ENCODE measurements around the gene MAPT. TPM values are rescaled to one million over a fixed set of nuclear protein-coding genes. Genes with fewer than 3 reads are reported as not detected.

MAPT gene
- total RNA-seq, 4 donors from 2014 or later = 3.6 to 6.5 (median 4.5) TPM

DNA sequence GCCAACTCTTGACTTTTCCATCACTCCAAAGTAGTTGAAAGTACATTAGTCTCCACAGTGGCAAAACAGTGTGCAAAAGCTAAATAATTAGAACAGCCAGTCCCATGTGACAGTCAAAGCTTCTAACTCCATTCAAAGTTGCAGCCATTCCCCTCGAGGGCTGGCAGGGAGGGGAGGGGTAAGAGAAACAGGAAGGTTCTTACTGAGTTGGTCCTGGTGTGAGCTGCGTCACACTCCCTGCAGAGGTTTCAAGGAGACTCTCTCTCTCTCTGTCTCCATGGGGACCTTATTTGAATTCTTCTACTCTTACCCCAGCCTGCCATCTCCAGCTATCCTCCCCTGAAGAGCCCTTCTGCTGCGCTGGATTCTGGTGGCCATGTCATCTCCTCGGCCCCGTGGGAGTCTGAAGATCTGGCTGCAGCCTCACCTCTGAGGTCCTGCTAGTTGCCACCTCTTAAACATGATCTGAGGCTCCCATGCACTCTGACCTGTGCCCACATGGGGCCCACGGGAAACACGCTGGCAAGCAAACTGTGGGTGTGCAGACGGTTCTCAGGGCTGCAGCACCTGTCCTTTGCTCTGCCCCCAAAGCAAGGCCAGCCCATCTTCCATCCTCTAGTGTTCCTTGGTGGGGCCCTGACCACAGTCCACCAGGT is 81.4 kb downstream of the MAPT start:
- Histone ChIP-seq H3K4me3 (no peak overlapping the region), H3K4me1 (peaks cover 24% of the 10 kb centered on the region), H3K27me3 (no peaks in the 10 kb centered on the region), H3K9me3 (no peaks in the 10 kb centered on the region), H3K36me3 (no peaks in the 10 kb centered on the region), H3K27ac (no peak overlapping the region)
- TF ChIP-seq, protein P1, sequence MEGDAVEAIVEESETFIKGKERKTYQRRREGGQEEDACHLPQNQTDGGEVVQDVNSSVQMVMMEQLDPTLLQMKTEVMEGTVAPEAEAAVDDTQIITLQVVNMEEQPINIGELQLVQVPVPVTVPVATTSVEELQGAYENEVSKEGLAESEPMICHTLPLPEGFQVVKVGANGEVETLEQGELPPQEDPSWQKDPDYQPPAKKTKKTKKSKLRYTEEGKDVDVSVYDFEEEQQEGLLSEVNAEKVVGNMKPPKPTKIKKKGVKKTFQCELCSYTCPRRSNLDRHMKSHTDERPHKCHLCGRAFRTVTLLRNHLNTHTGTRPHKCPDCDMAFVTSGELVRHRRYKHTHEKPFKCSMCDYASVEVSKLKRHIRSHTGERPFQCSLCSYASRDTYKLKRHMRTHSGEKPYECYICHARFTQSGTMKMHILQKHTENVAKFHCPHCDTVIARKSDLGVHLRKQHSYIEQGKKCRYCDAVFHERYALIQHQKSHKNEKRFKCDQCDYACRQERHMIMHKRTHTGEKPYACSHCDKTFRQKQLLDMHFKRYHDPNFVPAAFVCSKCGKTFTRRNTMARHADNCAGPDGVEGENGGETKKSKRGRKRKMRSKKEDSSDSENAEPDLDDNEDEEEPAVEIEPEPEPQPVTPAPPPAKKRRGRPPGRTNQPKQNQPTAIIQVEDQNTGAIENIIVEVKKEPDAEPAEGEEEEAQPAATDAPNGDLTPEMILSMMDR (IDR thresholded peaks at IDR 0.05) = no peak
- TF ChIP-seq POLR2AphosphoS5 (IDR thresholded peaks at IDR 0.05) (no peak), POLR2A (IDR thresholded peaks at IDR 0.05) (no peak), EP300 (IDR thresholded peaks at IDR 0.05) (no peak)
- 72% methylated on average over 6 of the region's 8 CpGs for WGBS
- no peak for DNase-seq (ENCODE audit: low spot score in 2 of 2)

DNA sequence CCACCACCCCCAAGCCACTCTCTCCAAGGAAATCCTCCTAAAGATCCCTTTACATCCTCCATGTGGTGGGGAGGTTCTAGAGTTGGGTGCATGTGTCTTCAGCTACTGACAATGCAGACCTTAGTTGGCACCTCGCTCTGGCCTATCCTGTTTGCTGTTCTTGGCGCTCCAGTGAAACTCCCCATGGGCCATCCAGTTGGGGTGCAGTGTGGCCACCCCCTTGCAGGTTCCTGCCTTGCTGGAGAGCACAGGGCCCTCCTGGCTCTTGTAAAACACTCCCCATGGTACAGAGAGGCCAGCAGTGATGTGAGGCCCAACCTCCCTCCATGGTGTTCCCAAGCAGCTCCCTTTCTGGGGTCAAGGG is 82.0 kb downstream of the MAPT start:
- no peaks in the 10 kb centered on the region for H3K27me3 ChIP-seq
- TF ChIP-seq, protein P1 (IDR thresholded peaks at IDR 0.05) = no peak
- TF ChIP-seq POLR2AphosphoS5 (IDR thresholded peaks at IDR 0.05) (no peak), POLR2A (IDR thresholded peaks at IDR 0.05) (no peak), EP300 (IDR thresholded peaks at IDR 0.05) (no peak)
- peaks cover 24% of the 10 kb centered on the region for H3K4me1 ChIP-seq
- no peak for DNase-seq (ENCODE audit: low spot score in 2 of 2)
- no peaks in the 10 kb centered on the region for H3K36me3 ChIP-seq
- H3K9me3 ChIP-seq = no peaks in the 10 kb centered on the region
- WGBS = 93% methylated on average over 2 of the region's 2 CpGs
- H3K27ac ChIP-seq = no peak overlapping the region
- no peak overlapping the region for H3K4me3 ChIP-seq

DNA sequence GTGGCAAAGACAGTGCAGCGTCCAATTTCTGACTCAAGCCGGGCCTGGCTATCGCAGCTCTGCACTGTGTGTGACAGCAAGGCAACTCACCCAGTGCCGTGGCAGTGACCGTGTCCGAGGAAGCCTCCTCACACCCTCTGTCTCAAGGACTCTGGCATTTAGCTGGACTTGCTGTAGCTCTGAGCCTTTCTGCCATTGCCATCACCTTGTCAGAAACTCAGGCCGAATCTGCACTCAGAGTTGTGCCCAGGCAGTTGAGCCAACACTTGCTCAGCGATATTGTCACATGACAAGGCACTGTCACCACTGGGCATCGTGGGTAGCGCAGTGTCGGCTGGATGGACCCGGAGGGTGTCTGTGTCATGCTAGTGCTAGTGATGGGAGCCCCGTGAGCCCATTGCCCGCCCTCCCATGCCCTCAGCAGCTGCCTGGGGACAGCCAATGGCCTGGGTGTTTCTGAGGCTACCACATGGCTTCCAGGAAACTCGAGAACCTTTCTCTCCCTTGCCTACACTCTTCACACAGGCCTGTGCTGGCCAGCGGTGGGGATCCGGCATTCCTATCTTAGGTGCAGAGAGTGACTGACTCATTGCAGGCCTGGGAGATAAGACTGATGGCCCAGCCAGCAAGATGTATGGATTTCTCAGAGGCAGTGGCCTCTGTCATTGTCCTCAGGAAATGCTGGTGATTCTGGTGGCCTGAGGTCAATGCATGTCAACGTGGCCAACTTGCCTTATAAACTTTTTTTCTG is 82.6 kb downstream of the MAPT start:
- Histone ChIP-seq H3K27me3 (no peaks in the 10 kb centered on the region), H3K36me3 (no peaks in the 10 kb centered on the region), H3K4me1 (peaks cover 20% of the 10 kb centered on the region), H3K9me3 (no peaks in the 10 kb centered on the region), H3K4me3 (no peak overlapping the region), H3K27ac (no peak overlapping the region)
- WGBS = 88% methylated on average over 12 of the region's 18 CpGs
- no peak for DNase-seq (ENCODE audit: low spot score in 2 of 2)
- TF ChIP-seq, protein P1 (IDR thresholded peaks at IDR 0.05) = no peak
- TF ChIP-seq EP300 (IDR thresholded peaks at IDR 0.05) (no peak), POLR2A (IDR thresholded peaks at IDR 0.05) (no peak), POLR2AphosphoS5 (IDR thresholded peaks at IDR 0.05) (no peak)

DNA sequence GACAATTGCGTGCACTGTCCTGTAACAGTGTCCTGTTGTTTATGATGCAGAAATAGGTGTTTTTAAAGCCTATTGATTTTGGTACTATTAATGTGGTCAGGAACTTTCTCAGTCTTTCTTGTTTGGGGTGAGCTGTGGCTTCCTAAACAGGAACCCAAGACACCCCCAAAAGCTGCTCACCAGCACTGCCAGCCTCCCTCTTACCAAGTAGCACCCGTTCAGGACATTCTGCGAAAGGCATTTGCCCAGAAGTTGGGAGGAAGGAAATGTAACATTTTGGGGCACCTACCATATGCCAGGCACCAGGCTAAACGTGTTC is 83.1 kb downstream of the MAPT start:
- no peaks in the 10 kb centered on the region for H3K9me3 ChIP-seq
- no peak overlapping the region for H3K4me3 ChIP-seq
- peaks cover 20% of the 10 kb centered on the region for H3K4me1 ChIP-seq
- H3K36me3 ChIP-seq = no peaks in the 10 kb centered on the region
- DNase-seq (ENCODE audit: low spot score in 2 of 2) = no peak
- no peak for TF ChIP-seq EP300 (IDR thresholded peaks at IDR 0.05)
- TF ChIP-seq, protein P1 (IDR thresholded peaks at IDR 0.05) = no peak
- TF ChIP-seq POLR2A (IDR thresholded peaks at IDR 0.05) = no peak
- TF ChIP-seq POLR2AphosphoS5 (IDR thresholded peaks at IDR 0.05) = no peak
- no peaks in the 10 kb centered on the region for H3K27me3 ChIP-seq
- 75% methylated on average over 4 of the region's 4 CpGs for WGBS
- no peak overlapping the region for H3K27ac ChIP-seq

DNA sequence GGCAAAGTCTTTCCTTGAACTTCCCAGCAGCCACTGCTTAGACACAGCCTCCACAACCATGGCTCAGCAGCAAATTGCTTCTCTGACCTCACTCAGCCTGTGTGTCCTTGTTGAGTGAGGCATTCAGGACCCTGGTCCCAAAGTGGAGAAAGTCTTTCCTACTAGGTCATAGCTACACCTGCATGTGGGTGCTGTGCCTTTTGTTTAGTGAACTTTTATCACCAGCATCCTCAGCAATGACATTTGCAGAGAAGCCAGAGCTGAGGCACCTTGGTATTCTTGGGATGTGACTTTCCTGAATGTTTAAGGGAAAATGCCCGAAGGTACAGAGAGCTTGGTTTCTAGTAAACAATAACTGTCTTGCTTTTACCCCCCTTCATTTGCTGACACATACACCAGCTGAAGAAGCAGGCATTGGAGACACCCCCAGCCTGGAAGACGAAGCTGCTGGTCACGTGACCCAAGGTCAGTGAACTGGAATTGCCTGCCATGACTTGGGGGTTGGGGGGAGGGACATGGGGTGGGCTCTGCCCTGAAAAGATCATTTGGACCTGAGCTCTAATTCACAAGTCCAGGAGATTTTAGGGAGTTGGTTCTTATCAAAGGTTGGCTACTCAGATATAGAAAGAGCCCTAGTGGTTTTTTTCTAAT is 83.7 kb downstream of the MAPT start:
- Histone ChIP-seq H3K27ac (no peak overlapping the region), H3K4me3 (no peak overlapping the region), H3K36me3 (no peaks in the 10 kb centered on the region), H3K27me3 (no peaks in the 10 kb centered on the region), H3K4me1 (peaks cover 13% of the 10 kb centered on the region), H3K9me3 (no peaks in the 10 kb centered on the region)
- no peak for DNase-seq (ENCODE audit: low spot score in 2 of 2)
- TF ChIP-seq POLR2AphosphoS5 (IDR thresholded peaks at IDR 0.05) (no peak), POLR2A (IDR thresholded peaks at IDR 0.05) (no peak), EP300 (IDR thresholded peaks at IDR 0.05) (no peak)
- TF ChIP-seq, protein P1 (IDR thresholded peaks at IDR 0.05) = no peak
- 84% methylated on average over 3 of the region's 3 CpGs for WGBS
